Measurements from ENCODE around the gene AKR7A2. TPM values are rescaled to one million over a fixed set of nuclear protein-coding genes. Genes with fewer than 3 reads are reported as not detected.

The AKR7A2 gene
- total RNA-seq, 4 donors from 2014 or later, result 70.8 to 136 (median 110) TPM

DNA sequence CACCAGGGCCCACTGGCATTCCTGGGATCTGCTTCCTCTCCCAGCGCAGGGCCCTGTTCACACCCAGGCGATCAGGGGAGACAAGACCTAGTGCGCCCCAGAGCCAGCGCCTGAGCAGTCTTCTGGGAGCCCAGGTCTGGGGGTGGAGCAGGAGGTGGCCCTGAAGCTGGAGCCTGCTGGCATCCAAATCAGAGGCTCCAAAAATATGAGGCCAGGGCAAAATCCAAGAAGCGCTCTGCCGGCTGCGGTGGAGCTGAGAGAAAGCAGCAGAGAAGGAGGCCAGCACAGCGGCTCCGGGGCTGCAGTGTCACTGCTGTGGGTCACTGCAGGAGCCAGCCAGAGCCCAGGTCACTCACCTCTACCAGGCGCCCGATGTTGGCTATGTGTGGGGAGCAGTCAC, 32.9 kb upstream of the AKR7A2 start:
- H3K27ac ChIP-seq, result no peak overlapping the region
- no peak overlapping the region for H3K4me3 ChIP-seq (replicated peaks in 1 of 3)
- WGBS, 2 donors, result 98 to 100% methylated on average over 7 to 10 of the region's 11 CpGs
- H3K9me3 ChIP-seq, result no peaks in the 10 kb centered on the region
- TF ChIP-seq CTCF (IDR thresholded peaks at IDR 0.05) (no peak), POLR2A (IDR thresholded peaks at IDR 0.05) (no peak)
- intact Hi-C loops (cut with DNase I), result loop anchor here (10.0 kb wide), 1 partner anchor 240 kb away; no protein-coding TSS in a partner anchor
- H3K36me3 ChIP-seq, result peaks cover 29 to 33% of the 10 kb centered on the region in 2 donors
- DNase-seq, result no peak
- H3K4me1 ChIP-seq, result peaks cover 0 to 6% of the 10 kb centered on the region in 2 donors
- no peaks in the 10 kb centered on the region for H3K27me3 ChIP-seq

DNA sequence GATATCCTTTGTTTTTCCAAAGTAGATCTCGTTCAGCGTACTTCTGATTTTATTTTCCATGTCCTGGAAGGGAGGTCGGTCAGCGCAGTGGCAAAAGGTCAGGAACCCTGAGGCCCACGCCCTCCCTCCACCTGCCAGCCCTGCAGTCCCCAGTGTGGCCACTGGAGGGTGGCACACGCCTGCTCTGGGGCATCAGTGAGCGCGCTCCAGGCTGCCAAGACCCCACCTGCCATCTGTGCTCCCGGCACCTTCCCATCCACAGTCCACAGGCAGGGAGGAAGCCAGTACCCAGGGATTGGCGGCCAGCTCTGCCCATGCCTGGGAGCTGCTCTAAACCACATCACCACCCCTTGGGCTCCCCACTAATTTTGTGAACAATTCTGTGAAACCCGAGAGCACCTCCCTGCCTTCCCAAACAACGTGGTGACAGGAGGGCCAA, 32.4 kb upstream of the AKR7A2 start:
- no peak overlapping the region for H3K27ac ChIP-seq
- intact Hi-C loops (cut with DNase I), result loop anchor here (10.0 kb wide), 1 partner anchor 240 kb away; no protein-coding TSS in a partner anchor
- H3K9me3 ChIP-seq, result no peaks in the 10 kb centered on the region
- H3K36me3 ChIP-seq, result peaks cover 29 to 38% of the 10 kb centered on the region in 2 donors
- no peaks in the 10 kb centered on the region for H3K27me3 ChIP-seq
- TF ChIP-seq CTCF (IDR thresholded peaks at IDR 0.05) (peak; percentile 42 to 82 (median 74)), POLR2A (IDR thresholded peaks at IDR 0.05) (no peak)
- WGBS, 2 donors, result 79 to 80% methylated on average over 12 of the region's 12 CpGs
- H3K4me3 ChIP-seq (replicated peaks in 1 of 3), result no peak overlapping the region
- peak; percentile 45 to 50 for DNase-seq
- H3K4me1 ChIP-seq, result peaks cover 0 to 6% of the 10 kb centered on the region in 2 donors

- no peak for TF ChIP-seq POLR2A (IDR thresholded peaks at IDR 0.05)
- TF ChIP-seq CTCF (IDR thresholded peaks at IDR 0.05), result no peak
- intact Hi-C loops (cut with DNase I), result loop anchor here (2.0 to 10.0 kb wide), 2 partner anchors 241 to 307 kb away; no protein-coding TSS in a partner anchor
- H3K4me1 ChIP-seq, result peaks cover 0 to 6% of the 10 kb centered on the region in 2 donors
Measured at GRCh38 chr1:19343617-19344350, 31.8 kb upstream of the AKR7A2 start.

DNA sequence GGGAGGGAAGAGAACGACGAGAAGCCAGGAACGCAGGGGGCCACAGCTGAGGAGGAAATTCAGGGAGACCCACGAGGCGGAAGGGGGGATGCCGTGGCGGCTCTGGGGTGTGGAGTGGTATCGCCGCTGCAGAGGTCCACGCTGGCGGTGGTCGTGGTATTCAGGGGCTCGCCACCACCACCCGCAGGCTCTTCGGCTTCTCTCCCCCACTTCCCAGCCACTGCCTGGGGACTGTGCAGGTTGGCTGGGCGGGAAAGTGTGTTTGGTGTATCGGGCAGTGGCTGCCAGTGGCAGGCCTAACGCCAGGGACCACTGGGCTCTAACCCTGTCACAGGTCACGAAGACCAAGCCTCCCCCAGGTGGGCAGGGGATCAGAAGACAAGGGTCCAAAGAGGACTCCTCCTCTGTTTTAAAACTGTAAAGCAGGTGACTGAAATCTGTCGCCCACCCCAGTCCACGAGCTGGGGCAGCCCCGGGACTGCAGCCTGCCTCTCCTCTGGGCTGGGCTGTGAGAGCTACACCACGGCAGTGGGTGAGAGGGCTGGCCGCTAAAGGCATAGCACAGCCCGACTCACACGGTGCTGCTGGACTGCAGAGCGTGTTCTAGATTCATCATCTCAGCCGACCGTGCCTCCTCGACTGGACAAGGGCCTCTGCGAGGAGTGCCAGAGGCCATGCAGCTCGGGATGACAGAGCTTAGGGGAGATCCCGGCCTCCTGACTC, 31.1 kb upstream of the AKR7A2 start:
- Histone ChIP-seq H3K27ac (no peak overlapping the region), H3K9me3 (no peaks in the 10 kb centered on the region), H3K4me3 (replicated peaks in 1 of 3) (no peak overlapping the region), H3K36me3 (peaks cover 29 to 42% of the 10 kb centered on the region in 2 donors), H3K27me3 (no peaks in the 10 kb centered on the region), H3K4me1 (peaks cover 0 to 6% of the 10 kb centered on the region in 2 donors)
- 88 to 91% methylated on average over 28 to 29 of the region's 33 CpGs for WGBS, 2 donors
- intact Hi-C loops (cut with DNase I), result loop anchor here (2.0 to 10.0 kb wide), 2 partner anchors 242 to 308 kb away; no protein-coding TSS in a partner anchor
- no peak for TF ChIP-seq CTCF (IDR thresholded peaks at IDR 0.05)
- no peak for TF ChIP-seq POLR2A (IDR thresholded peaks at IDR 0.05)
- DNase-seq, result no peak

More at GRCh38 chr1:19343617-19344350, 31.8 kb upstream of the AKR7A2 start:
- DNase-seq, result no peak
- Histone ChIP-seq H3K36me3 (peaks cover 29 to 42% of the 10 kb centered on the region in 2 donors), H3K27ac (no peak overlapping the region), H3K27me3 (no peaks in the 10 kb centered on the region), H3K9me3 (no peaks in the 10 kb centered on the region), H3K4me3 (replicated peaks in 1 of 3) (no peak overlapping the region)
- 88 to 91% methylated on average over 11 to 12 of the region's 20 CpGs for WGBS, 2 donors

Data from thyroid gland (tissue), 4 donors.